ENCODE data around the gene NAA30.
A peak's percentile ranks its signal among the peaks of the same experiment; 100 is the strongest.

Gene NAA30

DNA sequence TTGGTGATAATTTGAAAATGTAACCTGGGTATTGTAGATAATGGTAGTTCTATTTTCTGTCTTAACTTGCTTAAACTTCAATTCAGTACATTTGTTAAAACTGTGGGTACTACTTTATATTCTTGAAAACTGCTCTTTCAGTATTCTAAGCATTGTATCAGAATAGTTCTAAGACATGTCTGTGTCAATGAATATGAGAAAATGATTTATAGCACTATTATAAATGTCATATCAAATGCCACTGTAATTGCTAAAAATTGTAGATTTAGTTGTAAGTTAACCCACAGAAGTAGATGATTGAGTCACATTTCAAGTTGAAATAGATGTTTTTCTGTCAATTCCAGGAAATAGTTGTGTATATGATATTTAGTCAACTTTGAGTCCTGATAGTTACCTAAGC is 2.4 kb downstream of the NAA30 start:
- DNase-seq (ENCODE audit: low read depth): no peak

DNA sequence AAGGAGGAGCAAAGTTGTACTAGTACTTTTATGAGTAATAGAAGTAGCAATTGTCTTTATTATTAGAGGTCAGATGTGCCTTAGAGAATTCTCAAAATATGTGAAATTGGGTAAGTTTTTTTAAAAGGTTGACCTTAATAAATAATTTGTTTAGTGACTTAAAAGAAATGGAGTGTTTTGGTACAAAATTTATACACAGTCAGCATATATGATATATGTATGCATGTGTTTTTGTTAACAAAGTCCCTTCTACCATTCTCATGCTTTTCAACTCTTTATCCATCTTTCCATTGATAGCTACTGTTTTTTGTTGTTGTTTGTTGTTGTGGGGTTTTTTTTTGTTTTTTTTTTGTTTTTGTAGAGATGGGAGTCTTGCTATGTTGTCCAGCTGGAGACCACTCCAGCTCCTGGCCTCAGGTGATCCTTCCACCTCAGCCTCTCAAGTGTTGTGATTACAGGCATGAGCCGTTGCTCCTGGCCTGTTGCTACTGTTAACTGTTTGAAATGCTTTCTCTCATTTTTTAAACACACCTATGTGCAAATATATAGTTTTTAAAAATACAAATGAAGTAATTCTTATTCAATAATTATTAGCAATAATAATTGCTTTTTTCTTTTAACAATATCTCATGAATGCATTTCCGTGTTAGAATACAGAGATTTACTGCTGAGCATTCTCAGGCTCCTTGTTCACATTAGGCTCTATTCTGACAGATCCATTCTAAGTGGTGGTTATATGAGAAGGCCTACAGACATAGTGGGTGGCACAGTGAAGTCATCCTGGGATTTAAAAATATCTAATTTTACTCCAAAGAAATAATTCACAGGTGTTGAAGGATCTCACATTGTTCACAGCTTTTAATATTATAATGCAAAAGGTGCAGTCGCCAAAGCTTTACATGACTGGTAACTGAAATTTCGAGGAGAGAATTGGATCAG is 10.4 kb downstream of the NAA30 start:
- no peak for DNase-seq (ENCODE audit: low read depth)

DNA sequence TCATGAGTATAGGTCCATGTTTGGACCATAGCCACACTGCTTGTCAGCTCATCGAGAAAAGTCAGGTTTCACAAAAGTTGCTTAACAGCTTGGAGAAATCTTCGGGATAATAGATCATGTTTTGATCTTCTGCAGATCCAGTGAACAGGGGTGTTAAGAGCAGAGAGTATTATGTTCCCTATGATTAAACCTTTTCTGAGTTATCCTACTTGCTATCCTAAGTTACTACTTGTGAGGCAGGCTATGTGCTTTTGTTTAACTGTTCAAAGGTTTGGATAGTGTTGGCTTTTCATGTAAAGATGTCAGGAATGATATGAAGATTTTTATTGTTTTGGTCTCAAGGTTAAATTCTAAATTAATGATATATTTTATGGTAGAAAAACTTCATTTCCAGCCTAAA is 11.1 kb downstream of the NAA30 start:
- DNase-seq (ENCODE audit: low read depth): peak; percentile 48

DNA sequence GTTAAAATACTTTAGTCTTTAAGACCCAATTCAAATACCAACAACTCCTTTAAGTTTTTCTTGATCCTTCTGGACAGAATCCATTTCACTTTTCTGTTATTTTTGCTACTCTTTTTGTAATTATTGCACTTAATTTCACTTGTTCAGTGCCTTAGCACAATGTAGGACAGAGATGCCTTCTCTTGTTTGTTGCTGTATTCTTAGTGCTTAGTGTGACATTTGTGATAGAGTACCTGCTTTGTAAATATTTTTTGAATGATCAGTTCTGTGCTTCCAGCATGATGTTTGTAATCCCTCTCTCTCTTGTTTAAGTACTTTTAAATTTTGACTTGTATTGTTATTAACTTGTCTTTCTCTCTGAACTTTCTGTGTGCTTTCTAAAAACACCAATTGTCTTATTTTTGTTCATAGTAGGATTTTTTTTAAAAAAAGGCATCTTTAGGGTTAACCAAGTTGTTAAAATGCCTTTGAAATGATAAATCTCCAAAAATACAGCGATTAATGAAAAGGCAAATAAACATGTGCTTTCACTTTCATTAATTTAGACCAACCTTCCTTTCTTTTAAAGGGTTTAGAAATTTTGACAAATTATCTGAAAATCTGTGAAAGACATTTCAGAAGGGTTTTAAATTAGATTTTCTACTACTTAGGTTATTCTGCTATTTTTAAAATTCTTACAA is 11.9 kb downstream of the NAA30 start:
- no peak for DNase-seq (ENCODE audit: low read depth)

DNA sequence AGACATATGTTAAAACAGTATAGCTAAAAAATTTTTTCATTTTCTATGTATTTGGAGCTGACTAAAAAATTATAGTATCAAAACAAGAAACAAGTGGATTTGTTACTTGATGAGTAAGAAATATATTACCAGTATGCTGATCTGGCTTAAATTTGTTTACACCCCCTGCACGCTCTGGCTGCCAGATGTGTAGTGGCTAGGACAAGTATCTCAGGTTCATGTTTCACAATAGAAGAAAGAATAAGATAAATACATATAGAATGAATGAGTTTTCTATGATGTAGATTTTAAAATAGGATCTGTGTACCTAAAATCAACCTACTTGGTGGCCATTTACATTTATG is 13.1 kb downstream of the NAA30 start:
- DNase-seq (ENCODE audit: low read depth): no peak

DNA sequence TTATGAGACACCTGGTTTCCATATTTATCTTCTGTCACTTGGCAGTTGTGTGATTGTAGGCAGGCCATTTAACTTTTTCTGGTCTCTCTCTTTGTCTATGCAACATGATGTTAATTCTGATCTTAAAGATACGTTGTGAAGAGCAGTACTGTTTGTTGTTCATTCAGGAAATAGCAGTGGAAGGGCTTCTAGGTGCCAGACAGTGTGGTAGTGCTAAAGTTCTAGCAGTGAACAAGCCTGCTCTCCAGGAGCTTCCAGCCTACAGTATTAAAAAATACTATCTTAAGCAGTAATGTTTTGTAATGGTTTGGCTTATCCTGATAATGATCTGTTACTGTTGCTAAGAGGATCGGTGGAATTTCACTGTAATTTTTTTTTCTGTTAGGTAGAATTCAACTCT is 15.2 kb downstream of the NAA30 start:
- DNase-seq (ENCODE audit: low read depth): no peak

DNA sequence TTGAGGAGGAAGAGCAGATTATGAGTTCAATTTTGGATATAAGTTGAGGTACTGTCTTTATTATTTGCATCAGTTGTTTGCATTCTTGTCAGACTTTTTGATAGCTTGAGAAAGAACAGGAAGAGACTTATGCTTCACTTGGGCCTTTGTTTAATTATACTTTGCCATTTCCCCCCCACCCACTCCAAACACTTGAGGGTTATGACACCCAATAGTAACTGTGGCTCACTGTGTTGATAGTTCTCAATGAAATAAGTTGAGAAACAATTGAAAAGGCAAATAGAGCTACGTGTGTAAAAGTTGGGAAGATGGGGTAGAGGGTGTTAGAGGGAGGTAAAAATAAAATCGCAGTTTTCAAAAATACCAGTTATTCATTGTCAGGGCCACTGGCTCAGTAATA is 17.7 kb downstream of the NAA30 start:
- DNase-seq (ENCODE audit: low read depth): no peak

DNA sequence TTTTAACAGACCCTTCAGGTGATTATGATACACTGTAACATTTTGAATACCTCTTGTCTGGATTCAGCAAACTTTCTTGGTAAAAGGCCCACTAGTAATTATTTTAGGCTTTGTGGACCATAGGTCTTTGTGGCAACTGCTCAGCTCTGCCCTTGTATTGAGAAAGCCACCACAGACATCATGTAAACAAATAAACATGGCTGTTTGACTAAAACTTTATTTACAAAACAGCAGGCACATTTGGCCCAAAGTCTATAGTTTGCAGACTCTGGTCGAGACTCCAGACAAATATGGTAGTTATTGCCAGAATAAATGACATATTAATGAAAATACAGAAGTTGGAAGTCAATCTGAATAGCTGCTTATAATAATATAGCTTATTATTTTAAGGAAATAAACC is 18.2 kb downstream of the NAA30 start:
- DNase-seq (ENCODE audit: low read depth): no peak

DNA sequence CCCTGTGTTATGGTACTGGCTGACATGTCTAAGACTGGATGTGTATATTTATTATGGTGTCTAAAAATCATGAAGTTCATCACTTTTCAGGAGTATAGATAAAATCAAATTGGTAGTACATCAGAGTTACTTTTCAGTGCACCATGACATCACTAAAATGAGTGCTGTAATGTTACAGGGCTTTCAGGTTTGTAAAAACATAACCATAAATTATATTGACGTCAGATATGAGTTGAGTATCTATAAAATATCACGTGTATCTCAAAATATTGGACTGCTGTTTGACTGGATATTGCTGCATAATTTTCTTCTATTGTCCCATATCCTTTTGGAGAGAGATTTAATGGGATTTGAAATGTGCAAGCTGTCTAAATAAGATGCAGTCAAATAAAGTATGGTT is 22.0 kb downstream of the NAA30 start:
- no peak for DNase-seq (ENCODE audit: low read depth)

DNA sequence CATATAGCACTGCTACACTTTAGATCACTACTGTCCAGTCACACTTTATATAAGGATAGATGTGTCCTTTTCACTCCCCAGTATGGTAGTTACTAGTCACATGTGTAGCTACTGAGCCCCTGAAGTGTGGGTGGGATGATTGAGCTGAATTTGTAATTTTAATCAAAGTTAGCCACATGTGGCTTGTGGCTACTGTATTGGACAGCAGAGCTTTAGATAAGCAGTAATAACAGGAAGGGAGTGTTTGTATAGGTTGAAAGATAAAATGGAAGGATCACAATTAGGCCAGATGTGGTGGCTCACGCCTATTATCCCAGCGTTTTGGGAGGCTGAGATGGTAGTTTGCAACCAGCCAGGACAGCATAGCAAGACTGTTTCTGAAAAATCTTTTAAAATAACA is 23.5 kb downstream of the NAA30 start:
- no peak for DNase-seq (ENCODE audit: low read depth)

DNA sequence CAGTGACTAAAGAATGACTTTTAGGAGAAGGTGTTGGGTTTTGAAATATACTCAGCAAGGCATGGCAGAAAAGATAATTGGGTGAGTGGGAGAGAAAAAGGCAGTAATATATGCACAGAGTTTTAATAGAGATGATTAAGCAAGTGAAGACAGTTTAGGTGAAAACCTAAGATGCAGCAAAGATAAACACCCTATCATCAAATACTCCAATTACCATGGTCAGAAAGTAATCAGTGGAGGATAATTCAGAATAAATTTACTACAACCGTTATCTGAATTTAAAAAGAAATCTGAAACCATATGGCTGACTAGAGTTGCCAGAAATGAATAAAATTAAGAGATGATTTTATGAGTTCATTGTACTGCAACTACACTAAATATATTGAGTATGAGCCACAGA is 26.8 kb downstream of the NAA30 start:
- DNase-seq (ENCODE audit: low read depth): no peak

DNA sequence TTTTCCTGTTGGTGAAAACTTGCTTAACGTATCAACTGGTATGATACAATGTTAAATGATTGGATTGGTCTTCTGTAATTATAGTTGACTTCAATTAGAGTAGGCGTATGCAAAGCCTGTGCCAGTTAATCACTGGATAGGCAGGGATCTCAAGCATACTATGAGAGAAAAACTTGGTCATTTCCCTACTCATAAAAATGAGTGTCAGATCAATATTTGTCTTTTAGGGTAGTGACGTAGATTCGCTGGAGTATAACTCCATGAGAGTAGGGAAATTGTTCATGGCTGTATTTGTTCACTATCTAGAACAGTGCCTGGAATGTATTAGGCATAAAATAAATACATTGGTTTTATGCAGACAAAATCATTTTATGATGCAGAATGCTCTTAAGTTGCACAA is 28.6 kb downstream of the NAA30 start:
- DNase-seq (ENCODE audit: low read depth): no peak

DNA sequence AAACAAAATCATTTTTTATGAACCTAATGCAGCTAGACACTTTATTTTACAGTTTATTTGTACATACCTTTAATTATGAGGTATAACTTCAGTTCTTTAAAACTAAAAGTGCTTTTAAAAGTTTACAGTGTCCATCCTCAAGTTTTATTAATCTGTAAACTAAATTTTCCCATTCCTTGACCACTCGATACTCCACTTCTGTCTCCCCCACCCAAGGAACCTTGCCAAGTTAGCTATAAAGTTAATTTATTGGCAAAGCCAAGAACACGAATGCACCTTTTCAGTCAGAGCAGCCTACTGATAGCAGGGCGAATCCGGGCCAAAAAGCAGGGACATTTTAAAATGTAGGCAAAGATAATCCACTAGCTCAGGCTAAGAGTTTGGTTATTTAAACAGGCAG is 29.6 kb downstream of the NAA30 start:
- no peak for DNase-seq (ENCODE audit: low read depth)

DNA sequence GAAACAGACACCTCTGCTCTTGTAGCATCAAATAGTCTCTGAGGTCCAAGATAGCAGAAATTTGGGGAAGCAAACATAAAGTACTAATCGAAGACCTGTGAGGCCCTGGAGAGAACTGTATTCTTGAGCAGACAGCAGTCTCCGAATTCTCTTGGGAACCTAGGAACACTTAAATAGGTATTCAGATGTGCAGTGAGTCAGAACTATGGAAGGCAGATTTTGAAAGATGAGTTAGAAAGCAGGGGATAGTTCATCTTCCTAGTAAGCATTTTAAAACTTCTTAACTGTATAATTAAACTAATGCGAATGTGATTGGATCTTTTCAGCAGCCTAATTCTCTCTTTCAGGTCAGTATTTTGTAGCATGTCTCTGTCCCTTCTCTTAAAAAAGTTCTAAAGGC is 30.6 kb downstream of the NAA30 start:
- DNase-seq (ENCODE audit: low read depth): peak; percentile 7

DNA sequence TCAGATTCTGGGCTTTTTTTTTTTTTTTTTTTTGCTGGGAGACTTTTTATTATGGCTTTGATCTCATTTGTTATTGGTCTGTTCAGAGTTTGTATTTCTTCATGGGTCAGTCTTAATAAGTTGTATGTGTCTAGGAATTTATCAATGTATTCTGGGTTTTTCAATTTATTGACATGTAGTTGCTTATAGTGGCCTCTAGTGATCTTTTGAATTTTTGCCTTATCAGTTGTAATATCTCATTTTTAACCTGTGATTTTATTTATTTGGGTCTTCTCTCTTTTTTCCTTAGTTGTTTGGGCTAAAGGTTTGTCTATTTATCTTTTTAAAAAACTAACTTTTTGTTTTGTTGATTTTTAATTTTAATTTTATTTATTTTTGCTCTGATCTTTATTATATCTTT is 45.5 kb downstream of the NAA30 start:
- no peak for DNase-seq (ENCODE audit: low read depth)

DNA sequence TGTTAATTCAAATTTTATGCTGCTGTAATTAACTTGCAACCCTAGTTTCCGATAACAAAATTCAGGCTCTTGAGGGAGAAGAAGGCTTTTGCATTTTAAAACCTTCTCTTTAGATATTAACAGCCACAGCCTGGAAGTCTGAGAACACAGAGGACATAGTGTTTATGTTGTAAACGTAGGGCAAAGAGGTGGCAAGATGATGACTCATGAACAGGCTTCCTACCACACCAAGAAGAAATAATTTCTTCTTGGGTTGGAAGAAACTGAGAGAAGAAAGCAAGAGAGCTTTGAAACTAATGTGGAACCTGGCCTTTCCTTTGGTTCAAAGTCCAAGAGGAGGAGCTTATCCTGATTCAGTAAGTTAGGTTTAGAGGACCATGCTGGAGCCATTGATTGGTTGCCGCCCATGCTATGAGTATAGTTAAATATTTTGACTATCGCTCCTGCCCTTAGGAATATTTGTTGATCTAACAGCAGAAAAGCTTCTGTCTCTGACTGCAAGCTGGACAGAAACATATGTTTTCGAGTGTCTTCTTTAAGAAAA is 71.5 kb downstream of the NAA30 start:
- no peak for DNase-seq (ENCODE audit: low read depth)

DNA sequence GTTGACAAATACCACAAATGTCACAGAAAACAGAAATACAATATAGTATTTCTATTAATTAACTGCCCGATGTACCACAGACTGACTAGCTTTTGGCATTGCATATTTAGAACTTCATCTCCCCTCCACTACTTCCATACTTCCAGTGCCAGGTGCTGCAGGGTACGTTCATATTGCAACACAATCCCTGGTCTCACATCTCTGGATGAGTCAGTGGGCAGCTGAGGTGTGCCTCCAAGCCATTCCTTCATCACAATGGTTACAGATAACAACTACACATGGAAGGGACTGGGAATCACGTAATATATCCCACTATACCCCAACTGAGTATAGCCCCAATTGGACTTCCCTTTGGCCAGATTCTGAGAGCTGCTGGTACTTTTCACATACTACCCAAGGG is 72.2 kb downstream of the NAA30 start:
- DNase-seq (ENCODE audit: low read depth): no peak

DNA sequence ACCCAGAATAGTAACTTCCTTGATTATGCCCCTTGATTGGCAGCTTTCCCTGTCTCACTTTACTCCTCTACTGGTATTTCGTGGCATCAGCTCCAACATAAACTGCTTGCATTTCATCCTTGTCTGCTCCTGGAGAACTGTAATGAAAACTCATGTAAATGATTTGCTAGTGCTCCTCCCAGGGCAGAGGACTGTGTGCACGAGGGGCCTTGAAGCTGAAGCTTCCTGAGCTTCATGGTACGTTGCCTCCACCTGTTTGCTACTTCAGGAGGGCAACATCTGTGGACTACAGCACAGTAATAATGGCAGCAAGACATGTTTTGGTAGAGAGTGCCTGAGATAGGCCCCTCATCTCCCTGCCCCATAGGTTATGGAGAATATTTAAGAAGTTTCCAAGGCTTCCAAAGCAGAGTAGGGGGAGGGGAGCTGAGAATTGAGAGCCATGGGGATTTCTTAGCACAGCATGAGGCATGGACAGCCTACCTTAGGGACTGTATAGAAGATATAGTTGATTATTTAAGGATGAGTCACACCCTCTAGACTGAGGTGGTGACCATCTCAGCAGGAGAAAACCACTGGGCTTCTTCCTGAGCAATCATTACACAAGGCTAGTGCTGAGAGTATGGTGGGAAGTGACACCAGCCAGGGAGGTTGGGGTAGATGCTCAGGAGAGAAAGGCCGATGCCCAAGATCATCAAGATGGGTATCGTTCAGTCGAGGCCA is 73.8 kb downstream of the NAA30 start:
- DNase-seq (ENCODE audit: low read depth): no peak

Measured in amniotic epithelial cell (primary cell).